ENCODE measurements around the gene MED12L.

The MED12L gene

DNA sequence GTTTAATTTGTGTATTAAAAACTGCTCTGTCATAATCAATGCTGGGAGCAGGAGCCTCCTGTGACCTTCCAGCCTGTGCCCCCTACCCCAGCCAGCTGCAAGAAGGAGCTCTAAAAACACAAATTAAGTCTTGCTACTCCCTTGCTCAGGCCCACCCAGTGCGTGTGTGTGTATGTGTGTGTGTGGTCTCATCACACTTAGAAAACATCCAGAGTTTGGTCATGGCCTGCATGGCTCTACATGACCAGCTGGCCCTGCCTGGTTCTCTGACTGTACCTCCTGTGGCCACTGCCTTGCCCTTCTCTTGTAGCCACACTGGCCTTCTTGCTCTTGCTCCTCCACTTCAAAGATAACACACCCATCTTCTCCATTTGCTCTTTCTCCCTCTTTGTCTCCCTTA is 179.1 kb downstream of the MED12L start (continued):
- no peak for TF ChIP-seq ZNF558 (tag by site-specific recombination; IDR thresholded peaks at IDR 0.05)
- TF ChIP-seq, protein P1, sequence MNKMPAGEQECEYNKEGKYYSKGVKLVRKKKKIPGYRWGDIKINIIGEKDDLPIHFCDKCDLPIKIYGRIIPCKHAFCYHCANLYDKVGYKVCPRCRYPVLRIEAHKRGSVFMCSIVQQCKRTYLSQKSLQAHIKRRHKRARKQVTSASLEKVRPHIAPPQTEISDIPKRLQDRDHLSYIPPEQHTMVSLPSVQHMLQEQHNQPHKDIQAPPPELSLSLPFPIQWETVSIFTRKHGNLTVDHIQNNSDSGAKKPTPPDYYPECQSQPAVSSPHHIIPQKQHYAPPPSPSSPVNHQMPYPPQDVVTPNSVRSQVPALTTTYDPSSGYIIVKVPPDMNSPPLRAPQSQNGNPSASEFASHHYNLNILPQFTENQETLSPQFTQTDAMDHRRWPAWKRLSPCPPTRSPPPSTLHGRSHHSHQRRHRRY (tag by site-specific recombination; IDR thresholded peaks at IDR 0.05), result no peak
- no peak for TF ChIP-seq ZNF10 (tag by site-specific recombination; IDR thresholded peaks at IDR 0.05)
- TF ChIP-seq ZNF24 (tag by site-specific recombination; IDR thresholded peaks at IDR 0.05), result no peak
- TF ChIP-seq ZNF274 (IDR thresholded peaks at IDR 0.05; ENCODE audit: low read length), result no peak
- TF ChIP-seq ZNF274 (tag by site-specific recombination; IDR thresholded peaks at IDR 0.05; ENCODE audit: borderline replicate concordance), result no peak
- no peak for TF ChIP-seq MEIS1 (CRISPR knock-in tag; IDR thresholded peaks at IDR 0.05; ENCODE audit: borderline replicate concordance)
- no peak for TF ChIP-seq BCL11B (tag by site-specific recombination; IDR thresholded peaks at IDR 0.05; ENCODE audit: low read depth)
- no peak for TF ChIP-seq PRDM1 (tag by site-specific recombination; IDR thresholded peaks at IDR 0.05)
- no peak for TF ChIP-seq ZNF211 (tag by site-specific recombination; IDR thresholded peaks at IDR 0.05; ENCODE audit: low read depth)
- TF ChIP-seq, protein P2, sequence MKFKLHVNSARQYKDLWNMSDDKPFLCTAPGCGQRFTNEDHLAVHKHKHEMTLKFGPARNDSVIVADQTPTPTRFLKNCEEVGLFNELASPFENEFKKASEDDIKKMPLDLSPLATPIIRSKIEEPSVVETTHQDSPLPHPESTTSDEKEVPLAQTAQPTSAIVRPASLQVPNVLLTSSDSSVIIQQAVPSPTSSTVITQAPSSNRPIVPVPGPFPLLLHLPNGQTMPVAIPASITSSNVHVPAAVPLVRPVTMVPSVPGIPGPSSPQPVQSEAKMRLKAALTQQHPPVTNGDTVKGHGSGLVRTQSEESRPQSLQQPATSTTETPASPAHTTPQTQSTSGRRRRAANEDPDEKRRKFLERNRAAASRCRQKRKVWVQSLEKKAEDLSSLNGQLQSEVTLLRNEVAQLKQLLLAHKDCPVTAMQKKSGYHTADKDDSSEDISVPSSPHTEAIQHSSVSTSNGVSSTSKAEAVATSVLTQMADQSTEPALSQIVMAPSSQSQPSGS (tag by site-specific recombination; IDR thresholded peaks at IDR 0.05; ENCODE audit: low read depth), result no peak
- no peak for TF ChIP-seq GLI4 (tag by site-specific recombination; IDR thresholded peaks at IDR 0.05)

DNA sequence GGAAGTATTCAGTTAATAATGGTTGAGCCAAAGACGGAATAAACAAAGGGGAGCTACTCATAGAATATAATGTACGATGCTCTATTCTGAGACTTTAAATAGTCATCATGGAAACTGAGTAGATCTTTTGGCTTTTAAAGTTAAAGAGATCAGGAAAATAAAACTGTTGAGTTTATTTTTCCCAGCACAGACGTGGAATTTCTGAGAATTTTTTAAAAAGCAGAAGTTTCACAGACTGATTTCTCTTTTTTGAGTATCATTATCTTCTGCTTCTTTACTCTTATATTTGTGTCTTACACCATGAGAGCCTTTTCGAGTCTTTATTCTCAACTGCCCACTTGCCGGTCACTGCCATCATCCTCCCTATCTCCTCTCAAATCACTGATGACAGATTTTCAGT is 179.7 kb downstream of the MED12L start:
- H3K4me3 ChIP-seq (ENCODE audit: low read depth, low read length), result no peak overlapping the region
- no peaks in the 10 kb centered on the region for H3K4me1 ChIP-seq (ENCODE audit: control insufficient read depth, insufficient read depth, low read length)
- POLR2A ChIA-PET, result no interaction called here
- no peaks in the 10 kb centered on the region for H3K36me3 ChIP-seq (ENCODE audit: control insufficient read depth in 2 of 2, insufficient read depth in 1 of 2, low read length in 2 of 2)
- H3K9me3 ChIP-seq (ENCODE audit: control insufficient read depth, insufficient read depth, low read depth, low read length), result no peaks in the 10 kb centered on the region
- no peak overlapping the region for H3K27ac ChIP-seq (ENCODE audit: extremely low read depth, low read depth, low read length)
- TF ChIP-seq YY2 (tag by site-specific recombination; IDR thresholded peaks at IDR 0.05) (no peak), ZNF175 (tag by site-specific recombination; IDR thresholded peaks at IDR 0.05) (no peak), ZNF138 (tag by site-specific recombination; IDR thresholded peaks at IDR 0.05; ENCODE audit: borderline replicate concordance) (no peak), ZNF433 (tag by site-specific recombination; IDR thresholded peaks at IDR 0.05; ENCODE audit: low read depth) (no peak), TCF7L2 (IDR thresholded peaks at IDR 0.05; ENCODE audit: borderline replicate concordance, low read depth, low read length) (no peak), ZNF302 (tag by site-specific recombination; IDR thresholded peaks at IDR 0.05; ENCODE audit: low read depth) (no peak), ZSCAN23 (tag by site-specific recombination; IDR thresholded peaks at IDR 0.05) (no peak), ZFP37 (tag by site-specific recombination; IDR thresholded peaks at IDR 0.05) (no peak), KLF1 (tag by site-specific recombination; IDR thresholded peaks at IDR 0.05) (no peak), ZSCAN30 (tag by site-specific recombination; IDR thresholded peaks at IDR 0.05) (no peak), ZNF548 (tag by site-specific recombination; IDR thresholded peaks at IDR 0.05) (no peak), SCRT2 (tag by site-specific recombination; IDR thresholded peaks at IDR 0.05) (no peak), ZXDB (tag by site-specific recombination; IDR thresholded peaks at IDR 0.05) (no peak), ZNF416 (tag by site-specific recombination; IDR thresholded peaks at IDR 0.05) (no peak)
- TF ChIP-seq, protein P3, sequence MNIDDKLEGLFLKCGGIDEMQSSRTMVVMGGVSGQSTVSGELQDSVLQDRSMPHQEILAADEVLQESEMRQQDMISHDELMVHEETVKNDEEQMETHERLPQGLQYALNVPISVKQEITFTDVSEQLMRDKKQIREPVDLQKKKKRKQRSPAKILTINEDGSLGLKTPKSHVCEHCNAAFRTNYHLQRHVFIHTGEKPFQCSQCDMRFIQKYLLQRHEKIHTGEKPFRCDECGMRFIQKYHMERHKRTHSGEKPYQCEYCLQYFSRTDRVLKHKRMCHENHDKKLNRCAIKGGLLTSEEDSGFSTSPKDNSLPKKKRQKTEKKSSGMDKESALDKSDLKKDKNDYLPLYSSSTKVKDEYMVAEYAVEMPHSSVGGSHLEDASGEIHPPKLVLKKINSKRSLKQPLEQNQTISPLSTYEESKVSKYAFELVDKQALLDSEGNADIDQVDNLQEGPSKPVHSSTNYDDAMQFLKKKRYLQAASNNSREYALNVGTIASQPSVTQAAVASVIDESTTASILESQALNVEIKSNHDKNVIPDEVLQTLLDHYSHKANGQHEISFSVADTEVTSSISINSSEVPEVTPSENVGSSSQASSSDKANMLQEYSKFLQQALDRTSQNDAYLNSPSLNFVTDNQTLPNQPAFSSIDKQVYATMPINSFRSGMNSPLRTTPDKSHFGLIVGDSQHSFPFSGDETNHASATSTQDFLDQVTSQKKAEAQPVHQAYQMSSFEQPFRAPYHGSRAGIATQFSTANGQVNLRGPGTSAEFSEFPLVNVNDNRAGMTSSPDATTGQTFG (tag by site-specific recombination; IDR thresholded peaks at IDR 0.05; ENCODE audit: borderline replicate concordance), result no peak
- TF ChIP-seq, protein P4, sequence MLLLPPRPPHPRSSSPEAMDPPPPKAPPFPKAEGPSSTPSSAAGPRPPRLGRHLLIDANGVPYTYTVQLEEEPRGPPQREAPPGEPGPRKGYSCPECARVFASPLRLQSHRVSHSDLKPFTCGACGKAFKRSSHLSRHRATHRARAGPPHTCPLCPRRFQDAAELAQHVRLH (tag by site-specific recombination; IDR thresholded peaks at IDR 0.05), result no peak
- TF ChIP-seq, protein P5, sequence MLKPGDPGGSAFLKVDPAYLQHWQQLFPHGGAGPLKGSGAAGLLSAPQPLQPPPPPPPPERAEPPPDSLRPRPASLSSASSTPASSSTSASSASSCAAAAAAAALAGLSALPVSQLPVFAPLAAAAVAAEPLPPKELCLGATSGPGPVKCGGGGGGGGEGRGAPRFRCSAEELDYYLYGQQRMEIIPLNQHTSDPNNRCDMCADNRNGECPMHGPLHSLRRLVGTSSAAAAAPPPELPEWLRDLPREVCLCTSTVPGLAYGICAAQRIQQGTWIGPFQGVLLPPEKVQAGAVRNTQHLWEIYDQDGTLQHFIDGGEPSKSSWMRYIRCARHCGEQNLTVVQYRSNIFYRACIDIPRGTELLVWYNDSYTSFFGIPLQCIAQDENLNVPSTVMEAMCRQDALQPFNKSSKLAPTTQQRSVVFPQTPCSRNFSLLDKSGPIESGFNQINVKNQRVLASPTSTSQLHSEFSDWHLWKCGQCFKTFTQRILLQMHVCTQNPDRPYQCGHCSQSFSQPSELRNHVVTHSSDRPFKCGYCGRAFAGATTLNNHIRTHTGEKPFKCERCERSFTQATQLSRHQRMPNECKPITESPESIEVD (tag by site-specific recombination; IDR thresholded peaks at IDR 0.05), result no peak
- CTCF ChIA-PET, result no interaction called here

All from HEK293 (cell line).